Sigmoid colon (tissue), 4 donors: ENCODE measurements around the gene IL16.

Experiments
- CTCF ChIP-seq, 4 experiments: fragments of 450-650 bp in 3 of 4; fragments of 200-600 bp in 1 of 4; IDR thresholded peaks; one replicate each; pipeline ENCODE4 v1.5.1; 2016 to 2019; ENCODE audit warnings: antibody characterized with exemption in 4 of 4, mild to moderate bottlenecking in 3 of 4, moderate library complexity in 2 of 4
- EP300 ChIP-seq, 4 donors: sonication (generic); formaldehyde crosslinking; IDR thresholded peaks; one replicate each; pipeline ENCODE4 v1.6.1; 2017; ENCODE audit warnings: antibody characterized with exemption in 4 of 4
- POLR2AphosphoS5 ChIP-seq, 4 donors: sonication (generic); formaldehyde crosslinking; IDR thresholded peaks; one replicate each; pipeline ENCODE4 v1.6.1; 2017; ENCODE audit warnings: antibody characterized with exemption in 4 of 4

- TF ChIP-seq POLR2AphosphoS5 (IDR thresholded peaks at IDR 0.05) = no peak
- no peak for TF ChIP-seq CTCF (IDR thresholded peaks at IDR 0.05)
- no peak for TF ChIP-seq EP300 (IDR thresholded peaks at IDR 0.05)
Observed at GRCh38 chr15:81349271-81349670, 152.6 kb downstream of the IL16 start.
